22Rv1 (cell line): Measurements from ENCODE around the gene LYPLA2.
"Not testable (repeated sequence)": the region's sequence is repeated elsewhere in the genome, so short reads cannot be mapped to it uniquely, and the experiment has no call there.

Source experiments
- ZFX ChIP-seq: fragments of 450-650 bp; IDR thresholded peaks from 2 replicates; pipeline ENCODE4 v1.6.1; 2017; ENCODE audit warnings: antibody characterized with exemption, borderline replicate concordance
- TF ChIP-seq, protein P1 (sequence below): fragments of 450-650 bp; IDR thresholded peaks from 2 replicates; pipeline ENCODE4 v1.5.1; 2017; ENCODE audit warnings: mild to moderate bottlenecking

DNA sequence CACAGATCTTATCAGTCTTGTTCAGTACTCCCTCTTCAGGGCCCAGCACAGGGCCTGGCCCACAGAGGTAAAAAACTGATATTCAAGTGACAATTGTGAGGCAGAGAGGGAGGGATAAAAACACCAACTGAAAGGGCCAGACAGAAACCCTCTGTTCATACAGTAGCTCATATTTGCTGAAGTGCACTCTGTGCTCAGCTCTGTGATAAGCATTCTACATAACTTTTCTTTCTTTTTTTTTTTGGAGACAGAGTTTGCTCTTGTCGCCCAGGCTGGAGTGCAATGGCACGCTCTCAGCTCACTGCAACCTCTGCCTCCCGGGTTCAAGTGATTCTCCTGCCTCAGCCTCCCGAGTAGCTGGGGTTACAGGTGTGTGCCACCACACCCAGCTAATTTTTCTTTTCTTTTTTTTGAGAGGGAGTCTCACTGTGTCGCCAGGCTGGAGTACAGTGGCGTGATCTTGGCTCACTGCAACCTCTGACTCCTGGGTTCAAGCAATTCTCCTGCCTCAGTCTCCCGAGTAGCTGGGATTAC is 11.9 kb downstream of the LYPLA2 start:
- TF ChIP-seq, protein P1, sequence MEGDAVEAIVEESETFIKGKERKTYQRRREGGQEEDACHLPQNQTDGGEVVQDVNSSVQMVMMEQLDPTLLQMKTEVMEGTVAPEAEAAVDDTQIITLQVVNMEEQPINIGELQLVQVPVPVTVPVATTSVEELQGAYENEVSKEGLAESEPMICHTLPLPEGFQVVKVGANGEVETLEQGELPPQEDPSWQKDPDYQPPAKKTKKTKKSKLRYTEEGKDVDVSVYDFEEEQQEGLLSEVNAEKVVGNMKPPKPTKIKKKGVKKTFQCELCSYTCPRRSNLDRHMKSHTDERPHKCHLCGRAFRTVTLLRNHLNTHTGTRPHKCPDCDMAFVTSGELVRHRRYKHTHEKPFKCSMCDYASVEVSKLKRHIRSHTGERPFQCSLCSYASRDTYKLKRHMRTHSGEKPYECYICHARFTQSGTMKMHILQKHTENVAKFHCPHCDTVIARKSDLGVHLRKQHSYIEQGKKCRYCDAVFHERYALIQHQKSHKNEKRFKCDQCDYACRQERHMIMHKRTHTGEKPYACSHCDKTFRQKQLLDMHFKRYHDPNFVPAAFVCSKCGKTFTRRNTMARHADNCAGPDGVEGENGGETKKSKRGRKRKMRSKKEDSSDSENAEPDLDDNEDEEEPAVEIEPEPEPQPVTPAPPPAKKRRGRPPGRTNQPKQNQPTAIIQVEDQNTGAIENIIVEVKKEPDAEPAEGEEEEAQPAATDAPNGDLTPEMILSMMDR, result not testable (repeated sequence)
- TF ChIP-seq ZFX, result not testable (repeated sequence)
